DOHH2 (cell line): Measurements from ENCODE around the gene NUP210.

Source experiments
- H3F3A ChIP-seq: fragments of 200-600 bp; sonication (generic), shearing (Covaris generic); 2 replicates; pipeline ENCODE4 v1.6.0; 2016; ENCODE audit warnings: antibody characterized with exemption, mild to moderate bottlenecking; ENCODE audit not compliant: control insufficient read depth, insufficient read depth
- H3K27ac ChIP-seq: fragments of 200-600 bp; sonication (generic); 2 replicates; pipeline ENCODE4 v1.5.1; 2014; ENCODE audit warnings: low read depth, mild to moderate bottlenecking, low read length, moderate library complexity
- H3K27me3 ChIP-seq: fragments of 200-600 bp; sonication (generic); 2 replicates; pipeline ENCODE4 v1.6.1; 2014; ENCODE audit warnings: mild to moderate bottlenecking, low read length, mixed read lengths; ENCODE audit not compliant: control insufficient read depth
- H3K36me3 ChIP-seq: fragments of 200-600 bp; sonication (generic); 2 replicates; pipeline ENCODE4 v1.6.1; 2014; ENCODE audit warnings: mild to moderate bottlenecking, low read length, moderate library complexity, mixed read lengths; ENCODE audit not compliant: control insufficient read depth
- H3K4me1 ChIP-seq: fragments of 200-600 bp; sonication (generic); 2 replicates; pipeline ENCODE4 v1.6.1; 2014; ENCODE audit warnings: mild to moderate bottlenecking, low read length, mixed read lengths; ENCODE audit not compliant: control insufficient read depth
- H3K4me2 ChIP-seq: fragments of 200-600 bp; sonication (generic); 2 replicates; pipeline ENCODE4 v1.6.0; 2014; ENCODE audit warnings: mild to moderate bottlenecking, low read length, moderate library complexity
- H3K4me3 ChIP-seq: fragments of 200-600 bp; sonication (generic); 2 replicates; pipeline ENCODE4 v1.5.1; 2014; ENCODE audit warnings: mild to moderate bottlenecking, low read length, mixed read lengths
- H3K79me2 ChIP-seq: fragments of 200-600 bp; sonication (generic); 2 replicates; pipeline ENCODE4 v1.6.1; 2014; ENCODE audit warnings: mild to moderate bottlenecking, low read length, mixed read lengths; ENCODE audit not compliant: control insufficient read depth
- H3K9me2 ChIP-seq: fragments of 200-600 bp; sonication (generic); replicated peaks from 2 replicates; pipeline ENCODE4 v1.6.1; 2014; ENCODE audit warnings: mild to moderate bottlenecking, low read length, mixed read lengths; ENCODE audit not compliant: control insufficient read depth
- H3K9me3 ChIP-seq: fragments of 200-600 bp; sonication (generic); 2 replicates; pipeline ENCODE4 v1.6.1; 2014; ENCODE audit warnings: antibody characterized with exemption, low read length, mixed read lengths; ENCODE audit not compliant: control insufficient read depth, insufficient read depth
- H4K20me1 ChIP-seq: fragments of 200-600 bp; sonication (generic); 2 replicates; pipeline ENCODE4 v1.6.0; 2014; ENCODE audit warnings: low read depth, mild to moderate bottlenecking, antibody characterized with exemption, low read length, moderate library complexity; ENCODE audit not compliant: control insufficient read depth, insufficient read depth
- EZH2phosphoT487 ChIP-seq: fragments of 200-600 bp; sonication (generic); IDR thresholded peaks from 2 replicates; pipeline ENCODE4 v1.6.1; 2017; ENCODE audit warnings: borderline replicate concordance, mild to moderate bottlenecking, antibody characterized with exemption, low read length, moderate library complexity, mixed read lengths
- TF ChIP-seq, protein P1 (sequence below): fragments of 200-600 bp; sonication (generic); IDR thresholded peaks from one replicate; pipeline ENCODE4 v1.5.1; 2014; ENCODE audit warnings: antibody characterized with exemption, mild to moderate bottlenecking, low read depth, low read length; ENCODE audit not compliant: poor library complexity, severe bottlenecking

The NUP210 gene

GRCh38 chr3:13427662-13428603 lies 7.8 kb upstream of the NUP210 start:
- TF ChIP-seq EZH2phosphoT487, result no peak
- TF ChIP-seq, protein P1, sequence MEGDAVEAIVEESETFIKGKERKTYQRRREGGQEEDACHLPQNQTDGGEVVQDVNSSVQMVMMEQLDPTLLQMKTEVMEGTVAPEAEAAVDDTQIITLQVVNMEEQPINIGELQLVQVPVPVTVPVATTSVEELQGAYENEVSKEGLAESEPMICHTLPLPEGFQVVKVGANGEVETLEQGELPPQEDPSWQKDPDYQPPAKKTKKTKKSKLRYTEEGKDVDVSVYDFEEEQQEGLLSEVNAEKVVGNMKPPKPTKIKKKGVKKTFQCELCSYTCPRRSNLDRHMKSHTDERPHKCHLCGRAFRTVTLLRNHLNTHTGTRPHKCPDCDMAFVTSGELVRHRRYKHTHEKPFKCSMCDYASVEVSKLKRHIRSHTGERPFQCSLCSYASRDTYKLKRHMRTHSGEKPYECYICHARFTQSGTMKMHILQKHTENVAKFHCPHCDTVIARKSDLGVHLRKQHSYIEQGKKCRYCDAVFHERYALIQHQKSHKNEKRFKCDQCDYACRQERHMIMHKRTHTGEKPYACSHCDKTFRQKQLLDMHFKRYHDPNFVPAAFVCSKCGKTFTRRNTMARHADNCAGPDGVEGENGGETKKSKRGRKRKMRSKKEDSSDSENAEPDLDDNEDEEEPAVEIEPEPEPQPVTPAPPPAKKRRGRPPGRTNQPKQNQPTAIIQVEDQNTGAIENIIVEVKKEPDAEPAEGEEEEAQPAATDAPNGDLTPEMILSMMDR, result no peak
- H3K4me2 ChIP-seq, result peak overlapping the region; percentile 52
- no peaks in the 10 kb centered on the region for H3K9me2 ChIP-seq

GRCh38 chr3:13426591-13426990 lies 6.5 kb upstream of the NUP210 start:
- Histone ChIP-seq H3K27me3 (no peaks in the 10 kb centered on the region), H3K36me3 (no peaks in the 10 kb centered on the region), H3K9me3 (no peaks in the 10 kb centered on the region), H3K27ac (no peak overlapping the region), H3K4me3 (no peak overlapping the region), H3K4me2 (no peak overlapping the region), H4K20me1 (no peaks in the 10 kb centered on the region), H3K79me2 (no peaks in the 10 kb centered on the region), H3K4me1 (peaks cover 13% of the 10 kb centered on the region), H3K9me2 (no peaks in the 10 kb centered on the region), H3F3A (no peaks in the 10 kb centered on the region)
- TF ChIP-seq, protein P1, result no peak
- no peak for TF ChIP-seq EZH2phosphoT487

More at GRCh38 chr3:13427662-13428603, 7.8 kb upstream of the NUP210 start:
- no peaks in the 10 kb centered on the region for H3F3A ChIP-seq
- peak overlapping the region; percentile 17 for H3K4me3 ChIP-seq
- H3K4me1 ChIP-seq, result peaks cover 13% of the 10 kb centered on the region
- no peaks in the 10 kb centered on the region for H3K36me3 ChIP-seq
- H3K79me2 ChIP-seq, result no peaks in the 10 kb centered on the region
- no peaks in the 10 kb centered on the region for H4K20me1 ChIP-seq
- H3K27ac ChIP-seq, result 0 out of 2 replicates have a peak overlapping the region, but pooled peaks have one; percentile 1
- no peaks in the 10 kb centered on the region for H3K9me3 ChIP-seq
- H3K27me3 ChIP-seq, result no peaks in the 10 kb centered on the region

DNA sequence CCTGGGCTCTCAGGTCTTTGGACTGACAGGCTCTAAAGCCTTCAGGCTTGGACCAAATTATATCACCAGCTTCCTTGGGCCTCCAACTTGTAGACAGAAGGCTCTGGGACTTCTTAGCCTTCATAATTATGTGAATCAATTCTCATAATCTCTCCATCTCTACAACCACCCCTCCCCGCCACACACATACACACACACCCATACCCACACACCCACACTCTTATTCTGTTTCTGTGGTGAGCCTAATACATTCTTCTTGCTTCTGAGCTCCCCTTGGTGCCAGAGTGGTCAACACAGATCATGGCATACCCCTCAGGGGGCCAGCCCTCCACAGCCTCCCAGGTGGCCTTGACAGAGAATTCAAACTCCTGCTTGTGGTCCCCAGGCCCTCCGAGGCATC lies 5.6 kb upstream of the NUP210 start:
- TF ChIP-seq, protein P1, result no peak
- no peak for TF ChIP-seq EZH2phosphoT487
- peaks cover 21% of the 10 kb centered on the region for H3K4me1 ChIP-seq
- no peaks in the 10 kb centered on the region for H3K36me3 ChIP-seq
- H3K27me3 ChIP-seq, result no peaks in the 10 kb centered on the region
- H3K4me2 ChIP-seq, result no peak overlapping the region
- H3K9me3 ChIP-seq, result no peaks in the 10 kb centered on the region
- H4K20me1 ChIP-seq, result no peaks in the 10 kb centered on the region
- H3F3A ChIP-seq, result no peaks in the 10 kb centered on the region
- H3K27ac ChIP-seq, result no peak overlapping the region
- H3K9me2 ChIP-seq, result no peaks in the 10 kb centered on the region
- no peak overlapping the region for H3K4me3 ChIP-seq
- H3K79me2 ChIP-seq, result peaks cover 3% of the 10 kb centered on the region
